ENCODE results near the gene HNRNPC. TPM values are rescaled to one million over a fixed set of nuclear protein-coding genes. Genes with fewer than 3 reads are reported as not detected.

The HNRNPC gene
- total and polyA plus RNA-seq, 2 donors (not counting 1 experiment from before 2014, with no cell fraction given) = 543 to 885 TPM

DNA sequence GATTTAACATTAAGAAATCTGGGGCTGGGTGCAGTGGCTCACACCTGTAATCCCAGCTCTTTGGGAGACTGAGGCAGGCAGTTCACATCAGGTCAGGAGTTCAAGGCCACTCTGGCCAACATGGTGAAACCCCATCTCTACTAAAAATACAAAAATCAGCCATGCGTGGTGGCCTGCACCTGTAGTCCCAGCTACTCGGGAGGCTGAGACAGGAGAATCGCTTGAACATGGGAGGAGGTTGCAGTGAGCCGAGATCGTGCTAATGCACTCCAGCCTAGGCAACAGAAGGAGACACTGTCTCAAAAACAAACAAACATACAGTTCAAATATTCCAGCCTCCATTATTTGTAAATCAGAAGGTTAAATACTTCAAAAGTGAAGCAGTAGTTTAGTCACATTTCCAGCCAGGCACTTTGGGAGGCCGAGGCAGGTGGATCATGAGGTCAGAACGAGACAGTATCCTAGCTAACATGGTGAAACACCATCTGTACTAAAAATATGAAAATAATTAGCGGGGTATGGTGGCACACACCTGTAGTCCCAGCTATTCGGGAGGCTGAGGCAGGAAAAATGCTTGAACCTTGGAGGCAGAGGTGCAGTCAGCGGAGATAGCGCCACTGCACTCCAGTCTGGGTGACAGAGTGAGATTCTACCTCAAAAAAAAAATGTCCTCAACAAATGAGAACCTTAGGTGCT is 30.3 kb downstream of the HNRNPC start:
- peaks cover 99% of the 10 kb centered on the region for H3K79me2 ChIP-seq (ENCODE audit: control insufficient read depth, insufficient read depth, low read length)

DNA sequence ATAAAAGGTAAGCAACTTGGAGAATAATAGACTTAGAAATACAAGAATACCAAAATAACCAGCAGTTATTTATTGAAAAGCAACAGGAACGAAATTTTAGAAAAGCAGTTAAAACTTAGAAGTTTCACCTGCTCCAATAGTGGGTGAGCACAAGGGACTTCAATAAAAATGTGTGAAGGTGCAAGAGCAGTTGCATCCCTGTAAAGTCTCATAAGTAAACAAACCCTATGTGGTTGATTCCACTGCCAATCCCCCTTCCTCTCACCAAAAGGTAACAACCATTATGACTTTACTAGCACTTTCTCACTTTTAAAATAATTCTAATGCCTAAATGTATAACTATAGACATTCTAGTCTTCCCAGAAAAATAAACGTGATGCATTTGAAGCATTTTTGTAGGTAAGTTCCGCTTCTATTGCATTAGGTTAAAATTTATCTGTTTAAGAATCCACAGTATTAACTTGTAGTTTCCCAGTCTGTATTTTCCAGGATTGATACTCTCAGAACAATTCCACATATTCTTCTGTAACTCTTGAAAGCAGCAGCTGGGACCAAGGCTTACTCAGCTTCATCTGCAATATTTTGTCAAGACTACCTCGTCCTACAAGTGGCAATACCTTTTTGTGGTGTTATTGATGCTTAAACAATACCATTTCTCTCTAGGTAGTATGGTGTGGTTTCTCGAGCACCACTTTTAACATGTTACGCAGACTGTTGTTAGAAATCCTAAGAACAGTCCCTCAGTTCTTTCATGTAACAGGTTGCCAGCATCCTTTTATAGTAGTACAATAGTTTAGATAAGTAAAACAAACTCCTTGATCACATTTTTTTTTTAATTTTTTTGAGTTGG is 32.1 kb downstream of the HNRNPC start:
- Histone ChIP-seq H3K9me3 (ENCODE audit: control insufficient read depth, insufficient read depth, low read depth, low read length) (no peaks in the 10 kb centered on the region), H3K79me2 (ENCODE audit: control insufficient read depth, insufficient read depth, low read length) (peaks cover 99% of the 10 kb centered on the region)

More for the DNA sequence above, 30.3 kb downstream of the HNRNPC start:
- no peaks in the 10 kb centered on the region for H3K27me3 ChIP-seq (ENCODE audit: control insufficient read depth, insufficient read depth, low read length)
- H3K36me3 ChIP-seq (ENCODE audit: control insufficient read depth, insufficient read depth, low read length) = no peaks in the 10 kb centered on the region
- H3K4me3 ChIP-seq (replicated peaks in 1 of 4; ENCODE audit: control extremely low read depth in 1 of 4, insufficient read depth in 1 of 4, low read depth in 3 of 4, low read length in 4 of 4) = no peak overlapping the region
- H3K9me3 ChIP-seq (ENCODE audit: control insufficient read depth, insufficient read depth, low read depth, low read length) = no peaks in the 10 kb centered on the region
- no peak overlapping the region for H3K4me2 ChIP-seq (ENCODE audit: extremely low read depth, insufficient read depth, low read length)
- H3K4me1 ChIP-seq (ENCODE audit: control insufficient read depth, extremely low read depth, insufficient read depth, low read length) = no peaks in the 10 kb centered on the region
- H4K20me1 ChIP-seq (ENCODE audit: control insufficient read depth, extremely low read depth, insufficient read depth, low read length) = no peaks in the 10 kb centered on the region
- no peak overlapping the region for H2AFZ ChIP-seq (ENCODE audit: low read length)
- TF ChIP-seq, protein P1, sequence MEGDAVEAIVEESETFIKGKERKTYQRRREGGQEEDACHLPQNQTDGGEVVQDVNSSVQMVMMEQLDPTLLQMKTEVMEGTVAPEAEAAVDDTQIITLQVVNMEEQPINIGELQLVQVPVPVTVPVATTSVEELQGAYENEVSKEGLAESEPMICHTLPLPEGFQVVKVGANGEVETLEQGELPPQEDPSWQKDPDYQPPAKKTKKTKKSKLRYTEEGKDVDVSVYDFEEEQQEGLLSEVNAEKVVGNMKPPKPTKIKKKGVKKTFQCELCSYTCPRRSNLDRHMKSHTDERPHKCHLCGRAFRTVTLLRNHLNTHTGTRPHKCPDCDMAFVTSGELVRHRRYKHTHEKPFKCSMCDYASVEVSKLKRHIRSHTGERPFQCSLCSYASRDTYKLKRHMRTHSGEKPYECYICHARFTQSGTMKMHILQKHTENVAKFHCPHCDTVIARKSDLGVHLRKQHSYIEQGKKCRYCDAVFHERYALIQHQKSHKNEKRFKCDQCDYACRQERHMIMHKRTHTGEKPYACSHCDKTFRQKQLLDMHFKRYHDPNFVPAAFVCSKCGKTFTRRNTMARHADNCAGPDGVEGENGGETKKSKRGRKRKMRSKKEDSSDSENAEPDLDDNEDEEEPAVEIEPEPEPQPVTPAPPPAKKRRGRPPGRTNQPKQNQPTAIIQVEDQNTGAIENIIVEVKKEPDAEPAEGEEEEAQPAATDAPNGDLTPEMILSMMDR (conservative IDR thresholded peaks at IDR 0.05 in 1 of 2, IDR thresholded peaks at IDR 0.05 in 1 of 2; ENCODE audit: low read depth in 1 of 2, low read length in 2 of 2) = no peak
- TF ChIP-seq EZH2 (IDR thresholded peaks at IDR 0.05; ENCODE audit: low read length, missing control alignments) = no peak
- no peak for DNase-seq (ENCODE audit: low read depth in 2 of 2)
- no peak overlapping the region for H3K27ac ChIP-seq (ENCODE audit: insufficient read depth, low read length)
- no peak overlapping the region for H3K9ac ChIP-seq (ENCODE audit: insufficient read depth, low read length)

DNA sequence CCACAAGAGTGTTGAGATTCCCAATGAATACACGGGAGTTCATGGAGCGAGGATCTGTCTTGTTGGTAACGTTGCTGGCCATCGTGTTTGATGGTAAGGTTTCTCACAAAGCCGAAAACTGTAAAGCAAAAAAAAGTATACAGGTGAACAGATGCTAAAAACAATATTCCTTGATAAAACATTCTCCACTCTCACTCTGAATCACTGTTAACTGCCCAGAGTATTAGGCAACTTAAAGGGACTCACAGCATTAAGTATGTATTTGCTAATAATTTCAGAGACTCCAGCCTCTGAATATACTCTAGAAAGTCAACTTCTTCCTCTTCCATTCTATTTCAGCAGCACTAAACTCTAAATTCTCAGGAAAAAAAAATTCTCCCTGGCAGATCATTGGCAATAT is 35.1 kb downstream of the HNRNPC start:
- H3K9ac ChIP-seq (ENCODE audit: insufficient read depth, low read length) = no peak overlapping the region
- TF ChIP-seq, protein P1 (conservative IDR thresholded peaks at IDR 0.05 in 1 of 2, IDR thresholded peaks at IDR 0.05 in 1 of 2; ENCODE audit: low read depth in 1 of 2, low read length in 2 of 2) = no peak
- H3K79me2 ChIP-seq (ENCODE audit: control insufficient read depth, insufficient read depth, low read length) = peaks cover 99% of the 10 kb centered on the region
- no peak for DNase-seq (ENCODE audit: low read depth in 2 of 2)
- H3K4me2 ChIP-seq (ENCODE audit: extremely low read depth, insufficient read depth, low read length) = no peak overlapping the region
- H2AFZ ChIP-seq (ENCODE audit: low read length) = no peak overlapping the region
- no peak overlapping the region for H3K27ac ChIP-seq (ENCODE audit: insufficient read depth, low read length)
- H3K36me3 ChIP-seq (ENCODE audit: control insufficient read depth, insufficient read depth, low read length) = peaks cover 18% of the 10 kb centered on the region
- no peaks in the 10 kb centered on the region for H3K9me3 ChIP-seq (ENCODE audit: control insufficient read depth, insufficient read depth, low read depth, low read length)
- no peaks in the 10 kb centered on the region for H3K27me3 ChIP-seq (ENCODE audit: control insufficient read depth, insufficient read depth, low read length)
- H3K4me1 ChIP-seq (ENCODE audit: control insufficient read depth, extremely low read depth, insufficient read depth, low read length) = no peaks in the 10 kb centered on the region
- no peaks in the 10 kb centered on the region for H4K20me1 ChIP-seq (ENCODE audit: control insufficient read depth, extremely low read depth, insufficient read depth, low read length)
- no peak overlapping the region for H3K4me3 ChIP-seq (replicated peaks in 1 of 4; ENCODE audit: control extremely low read depth in 1 of 4, insufficient read depth in 1 of 4, low read depth in 3 of 4, low read length in 4 of 4)

More for the DNA sequence above, 32.1 kb downstream of the HNRNPC start:
- no peak for TF ChIP-seq EZH2 (IDR thresholded peaks at IDR 0.05; ENCODE audit: low read length, missing control alignments)
- TF ChIP-seq, protein P1 (conservative IDR thresholded peaks at IDR 0.05 in 1 of 2, IDR thresholded peaks at IDR 0.05 in 1 of 2; ENCODE audit: low read depth in 1 of 2, low read length in 2 of 2) = no peak
- no peak for DNase-seq (ENCODE audit: low read depth in 2 of 2)
- no peak overlapping the region for H3K4me2 ChIP-seq (ENCODE audit: extremely low read depth, insufficient read depth, low read length)
- peaks cover 7% of the 10 kb centered on the region for H3K36me3 ChIP-seq (ENCODE audit: control insufficient read depth, insufficient read depth, low read length)
- H2AFZ ChIP-seq (ENCODE audit: low read length) = no peak overlapping the region
- no peaks in the 10 kb centered on the region for H4K20me1 ChIP-seq (ENCODE audit: control insufficient read depth, extremely low read depth, insufficient read depth, low read length)
- H3K4me1 ChIP-seq (ENCODE audit: control insufficient read depth, extremely low read depth, insufficient read depth, low read length) = no peaks in the 10 kb centered on the region
- H3K4me3 ChIP-seq (replicated peaks in 1 of 4; ENCODE audit: control extremely low read depth in 1 of 4, insufficient read depth in 1 of 4, low read depth in 3 of 4, low read length in 4 of 4) = no peak overlapping the region
- no peak overlapping the region for H3K9ac ChIP-seq (ENCODE audit: insufficient read depth, low read length)
- H3K27me3 ChIP-seq (ENCODE audit: control insufficient read depth, insufficient read depth, low read length) = no peaks in the 10 kb centered on the region
- no peak overlapping the region for H3K27ac ChIP-seq (ENCODE audit: insufficient read depth, low read length)

Measured in fibroblast of lung (primary cell).